ENCODE results near the gene NIPAL4.

DNA sequence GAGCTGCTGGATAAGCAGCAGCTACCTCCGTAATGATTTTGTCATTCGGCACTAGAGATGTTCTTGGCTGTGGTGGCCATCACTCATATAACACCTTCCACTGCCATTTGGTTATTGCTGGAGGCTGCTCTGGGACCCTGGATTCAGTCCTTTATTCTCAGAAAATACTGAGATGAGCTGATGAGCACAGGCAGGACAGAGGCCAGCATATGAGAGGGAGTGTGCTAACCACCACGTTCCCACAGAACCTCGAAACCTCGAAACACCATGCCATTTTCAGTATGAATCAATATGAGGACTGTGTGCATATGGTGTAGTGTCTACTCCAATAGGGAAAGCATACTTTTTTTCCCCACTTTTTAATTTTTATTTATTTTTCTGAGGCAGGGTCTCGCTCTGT, 59.0 kb downstream of the NIPAL4 start:
- TF ChIP-seq FOXA1 (IDR thresholded peaks at IDR 0.05): no peak
- TF ChIP-seq BHLHE40 (IDR thresholded peaks at IDR 0.05; ENCODE audit: borderline replicate concordance): no peak
- TF ChIP-seq, protein P1, sequence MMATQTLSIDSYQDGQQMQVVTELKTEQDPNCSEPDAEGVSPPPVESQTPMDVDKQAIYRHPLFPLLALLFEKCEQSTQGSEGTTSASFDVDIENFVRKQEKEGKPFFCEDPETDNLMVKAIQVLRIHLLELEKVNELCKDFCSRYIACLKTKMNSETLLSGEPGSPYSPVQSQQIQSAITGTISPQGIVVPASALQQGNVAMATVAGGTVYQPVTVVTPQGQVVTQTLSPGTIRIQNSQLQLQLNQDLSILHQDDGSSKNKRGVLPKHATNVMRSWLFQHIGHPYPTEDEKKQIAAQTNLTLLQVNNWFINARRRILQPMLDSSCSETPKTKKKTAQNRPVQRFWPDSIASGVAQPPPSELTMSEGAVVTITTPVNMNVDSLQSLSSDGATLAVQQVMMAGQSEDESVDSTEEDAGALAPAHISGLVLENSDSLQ (IDR thresholded peaks at IDR 0.05): no peak
- TF ChIP-seq FOXM1 (IDR thresholded peaks at IDR 0.05; ENCODE audit: borderline replicate concordance): no peak
- TF ChIP-seq SUZ12 (IDR thresholded peaks at IDR 0.05): no peak
